Naive thymus-derived CD4-positive, alpha-beta T cell (primary cell): ENCODE data around the gene PLA2G12A. TPM values are rescaled to one million over a fixed set of nuclear protein-coding genes. Genes with fewer than 3 reads are reported as not detected.
A peak's percentile ranks its signal among the peaks of the same experiment; 100 is the strongest.

ENCODE experiments used
- ATAC-seq: fragments of 150-1000 bp; cut with Tn5 transposase; 2 replicates; pipeline ENCODE4 v1.10.0; 2021; ENCODE audit warnings: mild to moderate bottlenecking, moderate library complexity
- CTCF ChIA-PET: fragments of 350-600 bp; sonication (Branson Sonifier 250); formaldehyde crosslinking; loops from one replicate; lab custom pipeline; 2021; ENCODE audit warnings: antibody characterized with exemption; lab: Charles Lee
- POLR2A ChIA-PET: fragments of 350-600 bp; sonication (Branson Sonifier 250); formaldehyde crosslinking; loops from one replicate; lab custom pipeline; 2021; ENCODE audit warnings: antibody characterized with exemption, inconsistent platforms; lab: Charles Lee
- DNase-seq, 9 donors: peaks; one replicate each; pipeline versions ENCODE4 v3.0.0 to v3.0.0-alpha.2; 2020 to 2022; ENCODE audit warnings: mixed read lengths in 1 of 9
- H3K27ac ChIP-seq: one replicate; pipeline ENCODE4 v1.7.0; 2013; ENCODE audit warnings: mild to moderate bottlenecking, low read depth, low read length, moderate library complexity
- H3K27me3 ChIP-seq, 2 donors: one replicate each; pipeline ENCODE4 v1.7.0; 2013; ENCODE audit warnings: low read length in 2 of 2, mild to moderate bottlenecking in 2 of 2, moderate library complexity in 2 of 2; ENCODE audit not compliant: control insufficient read depth in 2 of 2, insufficient read depth in 2 of 2
- H3K36me3 ChIP-seq, 3 experiments: 1 replicate in 2 of 3; 2 replicates in 1 of 3; pipeline ENCODE4 v1.7.0; 2013; ENCODE audit warnings: low read length in 3 of 3, mild to moderate bottlenecking in 3 of 3, moderate library complexity in 1 of 3; ENCODE audit not compliant: insufficient read depth in 3 of 3, control insufficient read depth in 2 of 3
- H3K4me1 ChIP-seq, 2 donors: one replicate each; pipeline ENCODE4 v1.7.0; 2013; ENCODE audit warnings: low read length in 2 of 2, mild to moderate bottlenecking in 2 of 2, moderate library complexity in 1 of 2; ENCODE audit not compliant: control insufficient read depth in 2 of 2, insufficient read depth in 2 of 2
- H3K4me3 ChIP-seq: 2 replicates; pipeline ENCODE4 v1.7.0; 2013; ENCODE audit warnings: mild to moderate bottlenecking, low read length
- H3K9me3 ChIP-seq, 3 experiments: 1 replicate in 2 of 3; 2 replicates in 1 of 3; pipeline ENCODE4 v1.7.0; 2013; ENCODE audit warnings: low read length in 3 of 3; ENCODE audit not compliant: control insufficient read depth in 2 of 3
- H3K27ac Mint-ChIP-seq, 9 donors: one replicate each; pipeline ENCODE4 v1.8.0; 2020 to 2022; ENCODE audit warnings: mixed read lengths in 9 of 9, mild to moderate bottlenecking in 8 of 9, moderate library complexity in 5 of 9, inconsistent platforms in 2 of 9
- H3K27me3 Mint-ChIP-seq, 5 donors: one replicate each; pipeline ENCODE4 v1.8.0; 2021 to 2022; ENCODE audit warnings: mixed read lengths in 5 of 5, mild to moderate bottlenecking in 1 of 5
- H3K36me3 Mint-ChIP-seq, 5 donors: one replicate each; pipeline ENCODE4 v1.8.0; 2020 to 2022; ENCODE audit warnings: mixed read lengths in 5 of 5, mild to moderate bottlenecking in 3 of 5, inconsistent platforms in 1 of 5
- H3K4me1 Mint-ChIP-seq, 7 donors: one replicate each; pipeline ENCODE4 v1.8.0; 2020 to 2022; ENCODE audit warnings: mixed read lengths in 7 of 7, mild to moderate bottlenecking in 3 of 7, inconsistent platforms in 1 of 7
- H3K4me3 Mint-ChIP-seq, 10 donors: one replicate each; pipeline ENCODE4 v1.8.0; 2020 to 2022; ENCODE audit warnings: mild to moderate bottlenecking in 10 of 10, mixed read lengths in 10 of 10, moderate library complexity in 6 of 10, inconsistent platforms in 2 of 10
- H3K9me3 Mint-ChIP-seq, 11 donors: one replicate each; pipeline ENCODE4 v1.8.0; 2020 to 2022; ENCODE audit warnings: mixed read lengths in 11 of 11, mild to moderate bottlenecking in 4 of 11, inconsistent platforms in 1 of 11, moderate library complexity in 1 of 11
- intact Hi-C, 2 donors: fragments of 100-400 bp; cut with micrococcal nuclease; formaldehyde crosslinking; loops; one replicate each; pipeline ENCODE4 v1.15.1; 2023
- polyA plus RNA-seq, 2 donors: library from polyadenylated mRNA; unstranded; fragments of 300-500 nt; fragmentation: Illumina TruSeq; gene quantifications; one replicate each; pipeline ENCODE4 v1.2.3, GENCODE V29; 2021
- total RNA-seq, 6 experiments: library from RNA in 5 of 6; stranded (reverse) in 5 of 6; gene quantifications; 1 replicate in 5 of 6; 2 replicates in 1 of 6; pipeline ENCODE4 v1.2.3 and lab custom pipeline; 2021 to 2026

PLA2G12A gene
- total and polyA plus RNA-seq, 7 experiments from 2014 or later: 11.5 to 48.4 (median 14.6) TPM

DNA sequence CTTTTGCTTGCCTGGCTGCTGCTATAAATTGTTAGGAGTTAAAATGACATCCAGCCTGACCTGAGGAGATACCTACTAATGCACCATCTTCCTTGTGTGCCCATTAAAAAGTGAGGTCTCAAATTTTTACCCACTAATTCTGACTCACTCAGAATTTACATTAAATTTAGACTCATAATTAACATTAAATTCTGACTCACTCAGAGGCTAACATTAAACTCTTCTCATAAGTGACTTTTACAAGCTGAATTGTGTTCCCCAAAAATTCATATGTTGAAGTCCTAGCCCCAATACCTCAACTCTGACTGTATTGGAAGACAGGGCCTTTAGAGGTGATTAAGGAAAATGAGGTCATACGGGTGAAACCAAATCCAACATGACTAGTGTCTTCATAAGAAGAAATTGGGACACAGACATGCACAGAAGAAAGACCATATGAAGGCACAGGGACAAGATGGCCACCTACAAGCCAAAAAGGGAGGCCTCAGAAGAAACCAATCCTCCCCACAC lies 38.4 kb downstream of the PLA2G12A start:
- ChIA-PET POLR2A (interaction anchor here (1.1 to 1.8 kb wide), 5 partner anchors 8 to 132 kb away, joined by 3 to 5 read pairs (median 4); partner anchors contain the start of gene MCUB), CTCF (interaction anchor here (1.1 to 1.4 kb wide), 2 partner anchors 12 to 135 kb away, joined by 3 read pairs; partner anchors contain the start of gene CASP6)
- DNase-seq: no peak
- Mint-ChIP-seq H3K27ac (peak overlapping the region in 8 of 9 donors; percentile 64 to 90 (median 87)), H3K4me1 (peaks cover 17 to 68% (median 40%) of the 10 kb centered on the region in 7 donors), H3K27me3 (no peaks in the 10 kb centered on the region), H3K4me3 (peak overlapping the region in 9 of 10 donors; percentile 40 to 79 (median 70)), H3K9me3 (peaks cover 0 to 7% (median 0%) of the 10 kb centered on the region in 11 donors), H3K36me3 (peaks cover 17 to 54% (median 51%) of the 10 kb centered on the region in 5 donors)
- Histone ChIP-seq H3K36me3 (peaks cover 9 to 58% (median 14%) of the 10 kb centered on the region in 3 experiments), H3K27me3 (no peaks in the 10 kb centered on the region), H3K4me1 (peaks cover 17 to 23% of the 10 kb centered on the region in 2 donors), H3K27ac (peak overlapping the region; percentile 42), H3K4me3 (no peak overlapping the region), H3K9me3 (no peaks in the 10 kb centered on the region)
- intact Hi-C loops: loop anchor here in 1 of 2 donors (1.0 to 5.0 kb wide), 2 partner anchors 11 to 36 kb away; no protein-coding TSS in a partner anchor
- no peak for ATAC-seq

DNA sequence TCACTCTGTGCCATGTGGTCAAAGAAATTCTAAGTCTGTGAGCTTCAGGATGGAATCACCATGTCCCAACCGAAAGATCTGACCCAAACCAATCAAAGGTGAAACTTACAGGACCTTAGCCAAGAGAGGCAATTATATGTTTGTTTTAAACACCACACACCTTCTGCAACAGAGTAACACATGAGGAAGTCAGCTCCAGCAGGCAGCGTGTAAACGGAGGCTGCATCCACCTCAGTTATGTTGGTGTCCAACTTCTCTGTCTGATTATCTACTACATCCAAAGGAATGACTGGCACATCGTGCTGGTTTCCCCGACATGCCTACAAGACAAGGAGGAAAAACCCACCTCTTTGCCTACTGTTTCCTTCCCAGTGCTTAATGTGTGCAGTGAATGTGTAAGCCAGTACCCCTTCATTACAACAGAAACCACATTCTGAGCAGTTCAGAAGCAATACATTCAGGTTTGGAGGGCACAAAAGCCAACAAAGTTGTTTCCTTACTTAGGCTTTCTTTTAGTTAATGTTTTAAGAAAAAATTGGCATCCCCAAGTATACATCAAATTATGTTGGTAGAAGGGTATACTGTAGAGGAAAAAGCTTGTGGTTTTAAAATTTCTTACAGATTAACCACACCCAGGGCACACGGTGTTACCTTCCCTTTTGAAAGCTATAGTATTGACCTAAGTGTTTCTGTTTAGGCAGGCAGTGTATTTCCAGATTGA lies 39.0 kb downstream of the PLA2G12A start:
- H3K36me3 Mint-ChIP-seq: peaks cover 17 to 52% (median 48%) of the 10 kb centered on the region in 5 donors

DNA sequence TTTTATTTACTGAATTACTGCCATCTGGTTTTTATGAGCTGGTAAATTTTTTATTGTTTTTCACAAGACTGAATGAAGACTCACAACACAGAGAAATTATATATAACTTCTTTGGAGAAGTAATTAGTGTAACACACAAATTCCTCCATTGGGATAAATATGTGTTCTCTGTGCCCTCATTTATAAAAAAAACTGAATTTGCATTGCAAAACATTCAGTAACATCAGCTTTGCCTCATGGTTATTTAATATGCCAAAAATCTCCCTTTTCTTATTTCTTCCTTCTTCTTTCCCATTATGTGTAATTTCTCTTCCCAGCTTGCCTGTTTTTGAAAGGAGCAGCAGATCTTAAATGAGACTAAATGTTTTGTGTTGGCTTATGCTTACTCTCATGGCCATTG lies 45.1 kb downstream of the PLA2G12A start:
- CTCF ChIA-PET: interaction anchor here (0.7 kb wide), 1 partner anchor 61 kb away, joined by 7 read pairs; no protein-coding TSS in a partner anchor
- Mint-ChIP-seq H3K4me3 (no peak overlapping the region), H3K27me3 (no peaks in the 10 kb centered on the region), H3K9me3 (peaks cover 0 to 2% (median 0%) of the 10 kb centered on the region in 11 donors), H3K4me1 (peaks cover 7 to 66% (median 39%) of the 10 kb centered on the region in 7 donors), H3K27ac (peak overlapping the region in 6 of 9 donors; percentile 37 to 87 (median 65)), H3K36me3 (peaks cover 14 to 61% (median 58%) of the 10 kb centered on the region in 5 donors)
- H3K36me3 ChIP-seq: peaks cover 7 to 65% (median 20%) of the 10 kb centered on the region in 3 experiments
- H3K27me3 ChIP-seq: no peaks in the 10 kb centered on the region
- no peak for DNase-seq
- no peak for ATAC-seq
- no peak overlapping the region for H3K4me3 ChIP-seq
- intact Hi-C loops: no loop called here
- POLR2A ChIA-PET: interaction anchor here (0.5 to 0.9 kb wide), 4 partner anchors 13 to 106 kb away, joined by 3 read pairs; no protein-coding TSS in a partner anchor
- no peaks in the 10 kb centered on the region for H3K4me1 ChIP-seq
- no peak overlapping the region for H3K27ac ChIP-seq
- no peaks in the 10 kb centered on the region for H3K9me3 ChIP-seq

More for the DNA sequence above, 39.0 kb downstream of the PLA2G12A start:
- no peaks in the 10 kb centered on the region for H3K27me3 Mint-ChIP-seq
- peaks cover 6 to 61% (median 15%) of the 10 kb centered on the region in 3 experiments for H3K36me3 ChIP-seq
- peak overlapping the region; percentile 42 for H3K27ac ChIP-seq
- no peaks in the 10 kb centered on the region for H3K9me3 ChIP-seq
- H3K27me3 ChIP-seq: no peaks in the 10 kb centered on the region
- peaks cover 17 to 23% of the 10 kb centered on the region in 2 donors for H3K4me1 ChIP-seq
- peak in 7 of 9 donors; percentile 16 to 55 (median 31) for DNase-seq
- H3K9me3 Mint-ChIP-seq: peaks cover 0 to 7% (median 0%) of the 10 kb centered on the region in 11 donors
- POLR2A ChIA-PET: interaction anchor here (0.8 to 1.8 kb wide), 8 partner anchors 9 to 135 kb away, joined by 3 to 5 read pairs (median 4); partner anchors contain the start of gene MCUB
- H3K4me3 ChIP-seq: no peak overlapping the region
- CTCF ChIA-PET: interaction anchor here (1.1 to 1.4 kb wide), 3 partner anchors 10 to 136 kb away, joined by 3 to 7 read pairs (median 3); partner anchors contain the start of gene CASP6
- intact Hi-C loops: loop anchor here in 1 of 2 donors (1.0 to 5.0 kb wide), 2 partner anchors 11 to 36 kb away; no protein-coding TSS in a partner anchor
- peak overlapping the region; percentile 40 to 79 (median 64) for H3K4me3 Mint-ChIP-seq
- peak overlapping the region; percentile 59 to 90 (median 87) for H3K27ac Mint-ChIP-seq
- peaks cover 17 to 62% (median 40%) of the 10 kb centered on the region in 7 donors for H3K4me1 Mint-ChIP-seq
- ATAC-seq: peak; percentile 85

DNA sequence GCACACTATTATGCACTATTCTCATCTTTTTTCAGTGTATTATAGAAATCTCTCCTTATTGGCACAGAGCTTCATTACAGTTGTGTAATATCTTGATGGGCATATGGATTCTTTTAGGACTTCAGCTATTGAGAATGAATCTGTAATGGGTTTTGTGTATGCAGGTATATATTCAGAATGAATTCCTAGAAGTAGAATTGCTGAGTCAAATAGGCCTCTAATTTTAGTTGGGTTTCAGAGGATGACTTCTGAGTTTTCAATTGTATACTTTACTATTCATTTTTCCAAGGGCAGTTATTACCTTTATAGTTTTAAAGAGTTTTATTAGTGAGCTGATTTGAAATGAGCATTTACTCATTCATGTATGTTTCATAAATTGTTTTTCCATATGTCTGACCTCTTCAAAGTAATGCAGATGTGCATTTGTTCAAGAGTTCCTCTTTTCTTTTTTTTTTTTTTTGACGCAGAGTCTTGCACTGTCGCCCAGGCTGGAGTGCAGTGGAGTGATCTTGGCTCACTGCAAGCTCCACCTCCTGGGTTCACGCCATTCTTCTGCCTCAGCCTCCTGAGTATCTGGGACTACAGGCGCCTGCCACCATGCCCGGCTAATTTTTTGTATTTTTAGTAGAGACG lies 46.1 kb downstream of the PLA2G12A start:
- ATAC-seq: no peak
- Histone ChIP-seq H3K4me3 (no peak overlapping the region), H3K36me3 (peaks cover 7 to 60% (median 16%) of the 10 kb centered on the region in 3 experiments), H3K4me1 (no peaks in the 10 kb centered on the region), H3K27ac (no peak overlapping the region), H3K9me3 (no peaks in the 10 kb centered on the region), H3K27me3 (no peaks in the 10 kb centered on the region)
- Mint-ChIP-seq H3K27me3 (no peaks in the 10 kb centered on the region), H3K27ac (peak overlapping the region in 8 of 9 donors; percentile 3 to 87 (median 55)), H3K4me1 (peaks cover 11 to 63% (median 39%) of the 10 kb centered on the region in 7 donors), H3K36me3 (peaks cover 14 to 67% (median 61%) of the 10 kb centered on the region in 5 donors), H3K4me3 (peak overlapping the region in 1 of 10 donors; percentile 9), H3K9me3 (peaks cover 0 to 2% (median 0%) of the 10 kb centered on the region in 11 donors)
- POLR2A ChIA-PET: interaction anchor here (0.5 to 1.2 kb wide), 3 partner anchors 19 to 148 kb away, joined by 3 to 6 read pairs (median 3); partner anchors contain the start of gene GAR1
- CTCF ChIA-PET: interaction anchor here (0.5 kb wide), 1 partner anchor 48 kb away, joined by 3 read pairs; no protein-coding TSS in a partner anchor
- intact Hi-C loops: no loop called here
- no peak for DNase-seq

DNA sequence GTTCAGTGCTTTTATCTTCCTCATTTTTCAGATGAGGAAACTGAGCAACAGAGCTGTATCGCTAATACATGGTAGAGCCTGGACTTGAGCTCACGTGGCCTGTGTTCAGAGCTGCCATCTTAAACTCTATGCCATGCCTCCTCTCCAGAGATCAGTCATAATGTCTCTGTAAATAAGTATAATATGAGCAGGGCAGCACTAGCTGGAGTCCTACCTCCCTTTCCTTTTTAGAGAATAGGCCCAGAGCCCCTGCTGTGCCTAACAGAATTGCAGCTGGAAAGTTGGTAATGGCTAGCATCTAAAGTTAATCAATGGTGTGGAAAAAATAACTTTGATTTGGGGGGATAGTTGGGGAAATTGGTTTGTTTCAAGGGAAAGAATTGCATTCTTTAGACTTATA lies 47.0 kb downstream of the PLA2G12A start:
- CTCF ChIA-PET: interaction anchor here (0.5 kb wide), 2 partner anchors 49 to 51 kb away, joined by 3 read pairs; no protein-coding TSS in a partner anchor
- DNase-seq: no peak
- intact Hi-C loops: no loop called here

More for the DNA sequence above, 47.0 kb downstream of the PLA2G12A start:
- H3K27ac ChIP-seq: no peak overlapping the region
- Mint-ChIP-seq H3K27me3 (no peaks in the 10 kb centered on the region), H3K9me3 (peaks cover 0 to 2% (median 0%) of the 10 kb centered on the region in 11 donors), H3K27ac (peak overlapping the region in 8 of 9 donors; percentile 26 to 87 (median 50)), H3K4me3 (peak overlapping the region in 1 of 10 donors; percentile 12), H3K36me3 (peaks cover 14 to 64% (median 56%) of the 10 kb centered on the region in 5 donors), H3K4me1 (peaks cover 11 to 58% (median 39%) of the 10 kb centered on the region in 7 donors)
- no peaks in the 10 kb centered on the region for H3K4me1 ChIP-seq
- H3K4me3 ChIP-seq: no peak overlapping the region
- H3K9me3 ChIP-seq: no peaks in the 10 kb centered on the region
- peaks cover 7 to 56% (median 14%) of the 10 kb centered on the region in 3 experiments for H3K36me3 ChIP-seq
- POLR2A ChIA-PET: interaction anchor here (0.8 to 1.2 kb wide), 2 partner anchors 18 to 24 kb away, joined by 3 read pairs; no protein-coding TSS in a partner anchor
- no peak for ATAC-seq
- no peaks in the 10 kb centered on the region for H3K27me3 ChIP-seq
